AG08396 (cell line): ENCODE results near the gene OXA1L.
"Not testable (repeated sequence)": the region's sequence is repeated elsewhere in the genome, so short reads cannot be mapped to it uniquely, and the experiment has no call there.

ENCODE experiments used
- DNase-seq: peaks from one replicate; pipeline ENCODE4 v3.0.0; 2012; ENCODE audit warnings: low spot score, mixed read lengths

Gene OXA1L

DNA sequence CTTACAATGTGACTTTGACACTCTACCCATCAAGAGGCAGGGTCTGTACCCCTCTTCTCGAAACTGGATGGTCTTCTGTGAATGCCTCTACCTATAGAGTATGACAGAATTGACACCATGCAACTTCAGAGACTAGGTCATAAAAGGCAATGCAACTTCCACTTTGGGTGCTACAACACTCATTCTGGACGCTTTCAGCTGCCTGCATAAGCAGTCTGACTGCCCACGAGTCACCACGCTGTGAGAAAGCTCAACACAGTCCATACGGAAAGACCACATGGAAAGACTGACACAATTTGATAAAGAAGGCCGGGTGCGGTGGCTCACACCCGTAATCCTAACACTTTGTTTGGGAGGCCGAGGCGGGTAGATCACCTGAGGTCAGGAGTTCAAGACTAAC is 33.9 kb downstream of the OXA1L start:
- DNase-seq: no peak

GRCh38 chr14:22801716-22802115 is 35.2 kb downstream of the OXA1L start:
- no peak for DNase-seq

DNA sequence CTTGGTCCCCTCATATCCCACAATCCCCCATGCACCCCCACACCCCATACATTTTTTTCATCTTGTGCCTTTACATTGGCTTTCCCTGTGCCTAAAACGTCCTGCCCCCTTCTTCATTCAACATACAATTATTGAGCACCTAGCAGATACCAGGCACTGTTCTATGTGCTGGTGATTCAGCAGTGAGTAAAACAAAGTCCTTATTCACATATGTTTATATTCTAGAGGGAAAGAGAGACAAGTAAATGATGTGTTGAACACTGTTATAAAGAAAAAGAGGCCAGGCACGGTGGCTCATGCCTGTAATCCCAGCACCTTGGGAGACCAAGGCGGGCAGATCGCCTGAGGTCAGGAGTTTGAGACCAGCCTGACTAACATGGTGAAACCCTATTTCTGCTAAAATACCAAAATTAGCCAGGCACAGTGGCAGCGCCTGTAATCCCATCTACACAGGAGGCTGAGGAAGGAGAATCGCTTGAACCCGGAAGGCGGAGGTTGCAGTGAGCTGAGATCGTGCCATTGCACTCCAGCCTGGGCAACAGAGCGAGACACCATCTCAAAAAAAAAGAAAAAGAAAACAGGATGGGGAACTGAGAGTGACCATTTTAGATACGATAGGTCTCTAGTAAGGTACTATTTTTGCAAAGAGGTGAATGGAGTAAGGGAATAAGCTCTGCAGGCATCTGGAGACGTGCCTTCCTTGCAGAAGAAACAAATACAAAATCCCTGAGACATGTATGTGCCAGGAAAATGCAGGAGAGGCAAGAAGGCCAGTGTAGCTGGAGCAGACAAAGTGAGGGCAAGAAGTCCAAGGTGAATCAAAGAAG is 36.6 kb downstream of the OXA1L start:
- no peak for DNase-seq

DNA sequence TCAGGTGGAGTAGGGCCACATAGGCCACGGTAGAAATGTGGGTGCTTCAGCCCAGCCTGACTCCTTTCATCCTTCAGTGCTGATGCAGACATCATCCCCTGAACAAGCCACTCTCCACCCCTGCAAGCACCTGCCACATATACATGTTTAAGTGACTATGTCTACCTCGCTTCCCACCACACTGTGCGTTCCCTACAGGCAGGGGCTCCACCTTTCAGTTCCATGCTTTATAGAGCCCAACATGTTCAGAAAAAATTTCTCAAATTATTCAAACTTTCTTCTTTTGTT is 37.1 kb downstream of the OXA1L start:
- DNase-seq: no peak

- not testable (repeated sequence) for DNase-seq
Observed at GRCh38 chr14:22805235-22805634, 38.7 kb downstream of the OXA1L start.

DNA sequence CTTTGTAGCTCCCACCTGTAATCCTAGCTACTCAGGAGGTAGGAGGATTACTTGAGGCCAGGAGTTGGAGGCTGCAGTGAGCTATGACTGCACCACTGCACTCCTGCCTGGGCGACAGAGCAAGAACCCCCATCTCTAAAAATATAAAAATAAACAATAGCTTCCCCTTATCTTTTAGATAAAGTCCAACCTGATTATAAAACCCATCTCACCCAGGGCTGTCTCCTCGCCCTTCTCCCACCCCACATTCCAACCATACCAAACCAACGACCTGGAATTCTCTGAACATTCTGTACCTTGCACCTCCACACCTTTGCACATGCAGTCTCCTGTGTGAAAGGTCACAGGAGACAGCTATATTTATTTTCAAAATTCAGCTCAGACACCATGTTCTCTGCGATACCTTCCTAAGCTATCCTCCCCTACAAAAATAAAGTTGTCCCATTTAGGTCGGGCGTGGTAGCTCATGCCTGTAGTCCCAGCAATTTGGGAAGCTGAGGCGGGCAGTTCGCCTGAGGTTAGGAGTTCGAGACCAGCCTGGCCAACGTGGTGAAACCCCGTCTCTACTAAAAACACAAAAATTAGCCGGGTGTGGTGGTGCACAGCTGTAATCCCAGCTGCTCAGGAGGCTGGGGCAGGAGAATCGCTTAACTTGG is 41.1 kb downstream of the OXA1L start:
- no peak for DNase-seq

DNA sequence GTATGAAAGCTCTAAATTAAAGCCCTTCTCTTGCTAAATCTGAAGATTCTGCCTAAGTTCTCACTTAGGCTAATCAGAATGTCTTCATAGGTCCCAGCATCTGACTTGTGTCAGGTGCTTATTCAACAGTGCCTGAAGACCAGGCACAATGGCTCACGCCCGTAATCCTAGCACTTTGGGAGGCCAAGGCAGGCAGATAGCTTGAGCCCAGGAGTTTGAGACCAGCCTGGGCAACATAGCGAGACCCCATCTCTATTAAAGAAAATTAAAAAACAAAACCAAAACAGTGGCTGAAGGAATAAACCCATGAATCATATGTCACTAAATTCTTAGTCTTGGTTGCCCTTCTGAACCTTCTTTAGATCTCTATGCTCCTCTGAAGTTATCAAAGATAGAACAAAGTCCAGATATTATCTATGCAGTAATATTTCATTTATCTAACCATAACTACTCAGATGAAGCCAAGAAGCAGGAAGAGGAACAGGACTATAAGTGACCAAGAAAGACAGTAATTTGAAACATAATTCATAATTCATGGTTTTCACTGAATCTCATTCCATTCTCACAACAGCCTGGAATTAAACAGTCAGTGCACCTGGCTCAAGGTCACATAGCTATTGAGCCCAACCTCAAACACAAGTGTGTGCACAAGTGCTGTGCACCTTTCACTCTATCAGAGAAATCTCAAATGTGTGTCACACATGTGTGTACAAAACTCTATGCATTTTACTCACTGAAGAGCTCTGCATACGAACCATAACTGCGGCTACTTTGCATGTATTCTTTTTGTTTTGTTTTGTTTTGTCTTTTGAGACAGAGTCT is 42.1 kb downstream of the OXA1L start:
- no peak for DNase-seq

GRCh38 chr14:22811722-22812121 is 45.2 kb downstream of the OXA1L start:
- no peak for DNase-seq

GRCh38 chr14:22812744-22813143 is 46.3 kb downstream of the OXA1L start:
- no peak for DNase-seq

GRCh38 chr14:22813145-22813544 is 46.7 kb downstream of the OXA1L start:
- no peak for DNase-seq

DNA sequence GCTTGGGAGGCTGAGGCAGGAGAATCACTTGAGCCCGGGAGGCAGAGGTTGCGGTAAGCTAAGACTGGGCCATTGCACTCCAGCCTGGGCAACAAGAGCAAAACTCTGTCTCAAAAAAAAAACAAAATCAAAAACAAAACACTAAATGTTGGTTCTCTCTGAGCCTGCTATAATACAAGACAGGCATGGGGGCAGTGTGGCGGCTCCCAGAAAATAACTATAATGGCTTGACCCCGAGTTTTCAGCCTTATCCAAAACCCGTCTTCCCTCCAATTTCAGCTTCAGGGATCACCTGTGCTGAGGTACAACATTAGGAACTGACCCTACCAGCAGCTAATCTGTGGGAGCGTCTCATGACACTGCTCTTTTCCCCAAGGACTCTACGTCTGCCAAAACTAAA is 47.9 kb downstream of the OXA1L start:
- no peak for DNase-seq

GRCh38 chr14:22814941-22815713 is 48.6 kb downstream of the OXA1L start, which contains the start of gene SLC7A7:
Gene SLC7A7 (minus strand): TSS chr14:22815435. CDS start chr14:22813398, 2,037 bp downstream.
- DNase-seq: no peak

GRCh38 chr14:22819151-22819988 is 52.9 kb downstream of the OXA1L start:
- peak; percentile 77 for DNase-seq

DNA sequence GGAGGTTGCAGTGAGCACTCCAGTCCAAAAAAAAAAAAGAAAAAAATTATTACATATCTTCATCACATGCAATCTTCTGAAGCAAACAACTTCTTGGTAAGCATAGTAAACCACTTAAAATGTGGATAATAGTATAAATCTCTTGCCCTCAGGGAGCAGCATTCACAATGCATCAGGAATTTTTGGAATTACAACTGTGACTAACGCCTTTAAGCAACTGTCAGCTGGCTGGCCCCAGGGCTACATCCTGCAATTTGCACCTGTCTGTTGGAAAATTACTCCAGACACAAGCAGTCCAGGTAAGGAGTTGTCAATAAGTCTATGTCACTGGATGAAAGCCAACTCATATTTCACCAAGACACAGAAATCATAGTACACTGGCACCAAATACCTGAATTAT is 54.2 kb downstream of the OXA1L start:
- no peak for DNase-seq

GRCh38 chr14:22821193-22822015 is 54.9 kb downstream of the OXA1L start:
- no peak for DNase-seq

- no peak for DNase-seq
Observed at GRCh38 chr14:22822016-22822570, 55.6 kb downstream of the OXA1L start.
